Measurements from ENCODE around the gene MAST4.
A peak's percentile ranks its signal among the peaks of the same experiment; 100 is the strongest.

The MAST4 gene

DNA sequence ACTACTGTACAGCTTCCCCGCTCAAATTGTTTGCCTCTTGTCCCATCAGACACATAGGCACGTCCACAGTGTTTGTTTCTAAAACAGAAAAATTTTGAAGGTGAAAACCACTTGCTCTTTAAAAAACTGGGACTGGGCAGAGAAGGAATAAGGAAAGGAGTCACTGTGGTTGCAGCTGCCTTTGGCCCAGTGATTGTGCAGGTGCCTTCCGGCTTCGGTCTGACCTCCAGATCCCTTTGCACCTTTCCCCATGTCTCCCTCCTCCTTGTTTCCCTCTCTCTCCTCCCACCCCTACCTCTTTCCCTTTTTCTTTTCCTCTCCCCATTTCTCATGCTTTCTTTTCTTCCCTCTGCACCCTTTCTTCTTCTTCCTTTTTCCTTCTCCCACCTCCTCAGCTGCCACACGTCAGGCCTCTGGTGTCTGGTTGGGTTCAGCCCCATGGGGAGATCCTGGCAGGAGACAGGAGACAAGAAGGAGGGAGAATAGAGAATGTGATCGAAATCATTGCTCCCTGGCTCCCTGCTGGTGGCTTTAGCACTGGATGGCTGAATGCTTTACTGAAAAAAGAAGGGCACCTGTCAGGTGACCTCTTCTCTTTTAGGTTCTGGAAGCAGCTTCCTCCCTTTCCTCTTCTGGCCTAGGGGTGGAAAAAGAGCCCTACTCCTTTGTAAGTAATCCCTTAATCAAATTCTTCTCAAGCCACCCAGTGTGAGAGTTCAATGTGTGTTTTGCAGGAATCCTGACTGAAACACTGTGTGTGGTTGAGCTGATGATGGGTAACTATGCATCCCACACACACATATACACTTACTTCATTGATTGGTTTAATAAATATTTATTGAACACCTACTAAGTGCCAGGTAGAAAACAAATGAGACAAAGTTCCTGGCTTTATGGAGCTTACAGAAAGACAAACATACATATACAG is 267.3 kb downstream of the MAST4 start:
- no peak for DNase-seq (ENCODE audit: insufficient read length, low spot score)
- no peak for FAIRE-seq
- TF ChIP-seq TAF1 (IDR thresholded peaks at IDR 0.05; ENCODE audit: low read depth, low read length) (no peak), SPI1 (IDR thresholded peaks at IDR 0.05; ENCODE audit: low read depth, low read length) (no peak), PAX5 (IDR thresholded peaks at IDR 0.05; ENCODE audit: insufficient read depth, low read length, severe bottlenecking) (no peak), POLR2AphosphoS5 (IDR thresholded peaks at IDR 0.05; ENCODE audit: low read depth, low read length) (no peak), POU2F2 (IDR thresholded peaks at IDR 0.05; ENCODE audit: low read depth, low read length) (no peak), POLR2A (IDR thresholded peaks at IDR 0.05; ENCODE audit: low read depth, low read length) (no peak)

DNA sequence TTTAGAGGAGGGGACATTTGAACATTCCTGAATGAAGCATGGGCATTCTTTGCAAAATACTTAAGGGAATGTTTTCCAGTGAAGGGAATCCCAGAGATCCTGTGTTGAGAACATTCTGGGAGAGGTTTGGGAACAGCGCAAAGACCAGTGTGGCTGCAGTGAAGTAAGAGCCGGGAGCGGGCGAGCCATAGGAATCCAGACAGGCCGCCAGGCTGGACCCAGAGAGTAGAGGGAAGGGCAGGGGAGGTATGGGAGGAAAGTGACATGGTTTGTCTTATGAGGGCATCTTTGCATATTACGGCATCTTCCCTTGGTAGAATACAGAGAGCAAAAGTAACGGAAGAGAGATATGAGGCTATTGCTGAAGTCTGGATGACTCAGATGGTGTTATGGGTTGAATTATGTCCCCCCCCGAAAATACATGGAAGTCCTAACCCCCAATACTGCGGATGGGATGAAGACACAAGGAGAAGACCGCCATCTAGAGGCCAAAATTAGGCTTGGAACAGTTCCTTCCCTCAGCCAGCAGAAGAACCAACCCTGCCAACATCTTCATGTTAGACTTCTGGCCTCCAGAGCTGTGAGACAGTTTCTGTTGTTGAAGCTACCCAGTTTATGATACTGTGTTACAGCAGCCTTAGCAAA is 268.2 kb downstream of the MAST4 start:
- TF ChIP-seq TAF1 (IDR thresholded peaks at IDR 0.05; ENCODE audit: low read depth, low read length) (no peak), SPI1 (IDR thresholded peaks at IDR 0.05; ENCODE audit: low read depth, low read length) (no peak)
- no peak for DNase-seq (ENCODE audit: insufficient read length, low spot score)
- FAIRE-seq, result peak; percentile 50

DNA sequence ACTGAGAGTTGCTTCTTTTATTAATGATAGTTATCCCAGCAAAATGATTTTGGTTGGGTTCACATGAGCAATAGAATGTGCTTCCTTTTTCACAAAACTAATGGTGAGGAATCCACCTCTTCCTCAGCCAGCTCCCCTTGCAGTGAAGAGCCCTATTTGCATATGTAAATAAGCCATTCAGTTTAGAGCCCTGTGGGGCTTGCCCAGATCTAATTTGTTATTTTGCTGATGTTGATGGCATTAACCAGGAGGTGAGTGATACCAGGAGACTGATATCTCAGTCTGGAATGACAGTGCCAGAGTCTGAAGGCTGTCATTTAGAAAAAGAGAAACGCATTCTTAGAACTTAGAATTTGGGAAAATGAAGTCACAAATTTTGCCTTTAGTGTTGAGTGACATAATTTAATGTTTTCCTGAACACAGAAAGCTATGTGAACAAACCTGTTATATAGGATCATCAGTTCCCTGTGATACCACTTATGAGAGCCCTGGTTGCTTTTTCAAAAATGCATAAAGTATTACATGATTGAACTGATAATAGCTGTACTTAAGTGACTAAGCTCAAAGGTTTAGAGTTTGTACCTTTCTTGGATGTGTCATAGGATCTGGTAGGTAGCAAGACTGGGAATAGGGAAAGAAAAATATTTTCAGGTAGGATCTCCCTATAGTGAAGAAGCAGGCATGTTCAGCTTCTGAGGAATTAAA is 271.6 kb downstream of the MAST4 start:
- no peak for TF ChIP-seq POLR2A (IDR thresholded peaks at IDR 0.05; ENCODE audit: low read depth, low read length)
- TF ChIP-seq POLR2AphosphoS5 (IDR thresholded peaks at IDR 0.05; ENCODE audit: low read depth, low read length), result no peak
- no peak for TF ChIP-seq POU2F2 (IDR thresholded peaks at IDR 0.05; ENCODE audit: low read depth, low read length)
- no peak for TF ChIP-seq SPI1 (IDR thresholded peaks at IDR 0.05; ENCODE audit: low read depth, low read length)
- no peak for TF ChIP-seq TAF1 (IDR thresholded peaks at IDR 0.05; ENCODE audit: low read depth, low read length)
- TF ChIP-seq PAX5 (IDR thresholded peaks at IDR 0.05; ENCODE audit: insufficient read depth, low read length, severe bottlenecking), result no peak
- DNase-seq (ENCODE audit: insufficient read length, low spot score), result no peak
- FAIRE-seq, result no peak

DNA sequence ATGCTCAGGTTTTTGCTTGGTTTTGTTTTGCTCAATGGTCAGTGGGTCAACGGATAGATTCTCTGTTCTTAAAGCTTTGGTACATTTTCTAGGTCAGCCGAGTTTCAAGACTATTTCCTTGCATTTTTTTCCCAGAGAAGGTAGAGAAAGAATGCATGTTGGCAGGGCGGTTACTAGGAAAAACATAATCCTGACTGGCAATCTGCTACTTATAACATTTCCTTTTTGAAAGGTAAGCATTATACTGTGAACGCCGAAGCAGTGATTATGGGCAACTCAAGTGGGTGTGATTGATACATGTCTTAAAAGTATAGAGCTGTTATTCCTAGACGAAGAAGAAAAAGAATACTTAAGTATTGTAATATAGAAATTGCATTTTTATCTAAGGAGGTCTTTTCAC is 273.2 kb downstream of the MAST4 start:
- no peak for TF ChIP-seq POU2F2 (IDR thresholded peaks at IDR 0.05; ENCODE audit: low read depth, low read length)
- TF ChIP-seq PAX5 (IDR thresholded peaks at IDR 0.05; ENCODE audit: insufficient read depth, low read length, severe bottlenecking), result no peak
- no peak for TF ChIP-seq TAF1 (IDR thresholded peaks at IDR 0.05; ENCODE audit: low read depth, low read length)
- TF ChIP-seq POLR2A (IDR thresholded peaks at IDR 0.05; ENCODE audit: low read depth, low read length), result no peak
- no peak for TF ChIP-seq SPI1 (IDR thresholded peaks at IDR 0.05; ENCODE audit: low read depth, low read length)
- TF ChIP-seq POLR2AphosphoS5 (IDR thresholded peaks at IDR 0.05; ENCODE audit: low read depth, low read length), result no peak
- DNase-seq (ENCODE audit: insufficient read length, low spot score) (no peak), FAIRE-seq (no peak)

DNA sequence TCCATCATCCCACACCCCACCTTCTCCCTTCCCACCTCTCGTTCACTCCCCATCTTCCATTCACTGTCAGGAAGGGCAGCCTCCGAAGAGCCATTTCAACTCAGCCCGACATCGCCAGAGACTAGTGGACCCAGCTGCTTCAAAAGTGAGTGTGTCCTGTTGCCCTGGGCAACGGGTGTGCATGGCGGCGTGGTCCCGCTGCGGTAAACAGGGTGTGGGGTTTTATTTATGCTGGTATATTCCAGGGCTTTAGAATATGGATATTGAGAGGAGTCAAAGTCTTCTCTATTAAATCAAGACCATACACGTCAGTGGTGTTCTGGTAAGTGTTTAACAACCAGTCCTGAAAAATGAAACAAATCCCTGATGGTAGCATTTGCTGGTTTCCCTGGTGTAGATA is 274.5 kb downstream of the MAST4 start:
- TF ChIP-seq TAF1 (IDR thresholded peaks at IDR 0.05; ENCODE audit: low read depth, low read length) (no peak), SPI1 (IDR thresholded peaks at IDR 0.05; ENCODE audit: low read depth, low read length) (no peak), PAX5 (IDR thresholded peaks at IDR 0.05; ENCODE audit: insufficient read depth, low read length, severe bottlenecking) (no peak), POLR2A (IDR thresholded peaks at IDR 0.05; ENCODE audit: low read depth, low read length) (no peak), POLR2AphosphoS5 (IDR thresholded peaks at IDR 0.05; ENCODE audit: low read depth, low read length) (no peak), POU2F2 (IDR thresholded peaks at IDR 0.05; ENCODE audit: low read depth, low read length) (no peak)
- DNase-seq (ENCODE audit: insufficient read length, low spot score), result no peak
- no peak for FAIRE-seq

DNA sequence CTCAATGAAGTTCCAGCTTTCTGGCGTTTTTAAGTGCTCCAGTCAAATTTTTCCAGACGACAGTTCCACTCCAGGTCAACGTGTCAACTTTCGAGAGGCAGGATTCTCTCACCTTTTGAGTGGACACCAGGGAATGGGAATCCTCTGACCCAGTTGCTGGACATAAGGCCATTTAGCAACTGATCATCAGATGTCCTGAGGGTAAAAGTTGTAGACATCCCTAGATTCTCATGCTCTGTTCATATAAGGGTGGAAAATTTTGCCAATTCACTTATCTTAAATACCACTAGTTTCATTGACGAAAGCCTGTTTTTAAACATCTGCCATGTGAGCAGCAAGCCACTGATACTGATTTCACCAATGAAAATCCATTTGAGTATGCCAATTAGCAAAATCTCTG is 275.5 kb downstream of the MAST4 start:
- TF ChIP-seq POLR2A (IDR thresholded peaks at IDR 0.05; ENCODE audit: low read depth, low read length) (no peak), TAF1 (IDR thresholded peaks at IDR 0.05; ENCODE audit: low read depth, low read length) (no peak), POU2F2 (IDR thresholded peaks at IDR 0.05; ENCODE audit: low read depth, low read length) (no peak)
- FAIRE-seq (no peak), DNase-seq (ENCODE audit: insufficient read length, low spot score) (no peak)

DNA sequence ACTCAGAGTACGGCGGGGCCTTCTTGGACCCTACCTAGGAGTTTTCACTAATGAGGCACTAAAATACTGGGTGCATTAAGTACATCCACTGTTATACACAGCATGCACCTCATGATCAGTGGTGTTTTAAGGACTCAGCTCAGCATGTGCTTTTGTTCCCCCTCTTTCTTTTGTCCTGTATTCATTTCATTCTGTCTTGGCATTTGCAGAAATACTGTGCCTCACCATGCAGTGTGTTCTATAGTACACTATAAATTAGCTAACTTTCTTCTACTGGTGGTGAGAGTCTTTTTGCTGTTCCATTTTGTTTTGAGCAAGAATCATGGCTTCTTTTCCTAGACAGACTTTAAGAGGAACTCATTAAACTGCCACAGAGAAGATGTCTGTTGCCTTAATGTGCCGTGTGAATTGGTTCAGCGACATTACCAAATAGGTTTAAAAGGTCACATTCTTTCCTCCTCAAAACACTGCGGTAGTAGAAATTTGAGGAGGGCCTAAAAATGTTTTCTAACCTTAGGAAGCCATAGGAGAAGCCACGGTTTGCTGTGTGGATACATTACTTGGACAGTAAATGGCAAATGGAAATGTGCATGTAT is 276.6 kb downstream of the MAST4 start:
- TF ChIP-seq SPI1 (IDR thresholded peaks at IDR 0.05; ENCODE audit: low read depth, low read length), result no peak
- no peak for TF ChIP-seq POLR2A (IDR thresholded peaks at IDR 0.05; ENCODE audit: low read depth, low read length)
- TF ChIP-seq PAX5 (IDR thresholded peaks at IDR 0.05; ENCODE audit: insufficient read depth, low read length, severe bottlenecking), result no peak
- no peak for TF ChIP-seq POLR2AphosphoS5 (IDR thresholded peaks at IDR 0.05; ENCODE audit: low read depth, low read length)
- no peak for TF ChIP-seq TAF1 (IDR thresholded peaks at IDR 0.05; ENCODE audit: low read depth, low read length)
- no peak for TF ChIP-seq POU2F2 (IDR thresholded peaks at IDR 0.05; ENCODE audit: low read depth, low read length)
- no peak for FAIRE-seq
- no peak for DNase-seq (ENCODE audit: insufficient read length, low spot score)

DNA sequence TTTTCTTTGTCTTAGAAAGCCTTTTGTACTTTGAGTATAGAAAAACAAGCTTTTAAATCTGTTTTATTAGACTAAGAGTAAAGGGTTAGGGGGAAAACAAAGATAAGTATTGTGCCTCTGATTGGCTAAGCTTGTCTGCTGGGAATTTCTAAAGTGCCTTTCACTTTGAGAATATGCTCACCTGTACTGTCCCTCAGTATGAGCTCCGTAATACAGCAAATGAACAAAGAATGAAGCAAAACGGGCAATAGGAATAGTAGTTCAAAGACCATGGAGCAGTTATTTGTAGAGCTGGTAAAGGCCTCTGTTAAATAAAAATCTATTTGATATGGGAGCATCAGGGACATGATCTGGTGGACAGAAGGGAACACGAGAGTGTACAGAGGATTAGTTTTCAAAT is 277.8 kb downstream of the MAST4 start:
- no peak for FAIRE-seq
- DNase-seq (ENCODE audit: insufficient read length, low spot score), result no peak
- TF ChIP-seq POLR2A (IDR thresholded peaks at IDR 0.05; ENCODE audit: low read depth, low read length), result no peak
- TF ChIP-seq POU2F2 (IDR thresholded peaks at IDR 0.05; ENCODE audit: low read depth, low read length), result no peak
- no peak for TF ChIP-seq POLR2AphosphoS5 (IDR thresholded peaks at IDR 0.05; ENCODE audit: low read depth, low read length)
- no peak for TF ChIP-seq TAF1 (IDR thresholded peaks at IDR 0.05; ENCODE audit: low read depth, low read length)
- no peak for TF ChIP-seq SPI1 (IDR thresholded peaks at IDR 0.05; ENCODE audit: low read depth, low read length)
- TF ChIP-seq PAX5 (IDR thresholded peaks at IDR 0.05; ENCODE audit: insufficient read depth, low read length, severe bottlenecking), result no peak

DNA sequence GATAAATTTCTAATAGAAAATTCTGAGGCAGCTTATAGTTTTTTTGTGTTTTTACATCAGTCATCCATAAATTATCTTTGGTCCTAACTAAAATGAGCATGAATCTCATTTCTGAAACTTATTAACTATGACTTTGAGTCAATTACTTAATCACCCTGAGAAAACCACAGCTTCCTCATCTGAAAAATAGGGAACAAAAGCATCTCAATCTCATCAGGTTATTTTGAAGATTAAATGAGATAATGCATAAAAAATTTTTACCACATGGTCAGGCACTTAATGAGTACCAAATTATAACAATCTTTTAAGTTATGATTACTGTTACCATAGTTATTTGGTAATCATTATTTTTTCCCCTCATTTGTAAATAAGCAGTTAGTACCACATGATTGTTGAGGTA is 279.1 kb downstream of the MAST4 start:
- DNase-seq (ENCODE audit: insufficient read length, low spot score) (no peak), FAIRE-seq (no peak)
- TF ChIP-seq TAF1 (IDR thresholded peaks at IDR 0.05; ENCODE audit: low read depth, low read length) (no peak), POU2F2 (IDR thresholded peaks at IDR 0.05; ENCODE audit: low read depth, low read length) (no peak), POLR2A (IDR thresholded peaks at IDR 0.05; ENCODE audit: low read depth, low read length) (no peak), SPI1 (IDR thresholded peaks at IDR 0.05; ENCODE audit: low read depth, low read length) (no peak), PAX5 (IDR thresholded peaks at IDR 0.05; ENCODE audit: insufficient read depth, low read length, severe bottlenecking) (no peak), POLR2AphosphoS5 (IDR thresholded peaks at IDR 0.05; ENCODE audit: low read depth, low read length) (no peak)

Data from GM12891 (cell line).